Sigmoid colon (tissue), 3 donors: ENCODE data around the gene PSMD7.

ENCODE experiments used
- POLR2A ChIP-seq, 2 donors: fragments of 450-650 bp; IDR thresholded peaks; one replicate each; pipeline ENCODE4 v1.6.1; 2016; ENCODE audit warnings: antibody characterized with exemption in 2 of 2, mild to moderate bottlenecking in 2 of 2, moderate library complexity in 2 of 2
- TF ChIP-seq, protein P1 (sequence below), 4 experiments: fragments of 450-650 bp in 3 of 4; fragments of 200-600 bp in 1 of 4; IDR thresholded peaks; one replicate each; pipeline ENCODE4 v1.5.1; 2016 to 2019; ENCODE audit warnings: antibody characterized with exemption in 4 of 4, mild to moderate bottlenecking in 3 of 4, moderate library complexity in 2 of 4

DNA sequence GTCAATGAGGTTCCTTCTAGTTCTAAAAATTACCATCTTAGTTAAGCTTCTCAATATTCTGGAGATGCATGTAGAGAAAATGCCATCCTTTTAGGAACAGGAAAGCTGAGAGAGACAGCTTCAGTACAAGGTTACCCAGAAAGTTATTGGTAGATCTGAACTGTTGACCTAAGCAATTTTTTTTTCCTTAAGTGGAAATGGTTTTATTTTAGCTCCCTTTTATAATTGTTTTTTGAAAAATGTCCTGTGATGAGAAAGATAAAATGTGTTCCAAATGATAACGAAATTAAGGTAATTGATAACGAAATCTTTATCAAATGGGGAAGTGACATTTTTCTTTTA lies 8.2 kb downstream of the PSMD7 start:
- no peak for TF ChIP-seq POLR2A (IDR thresholded peaks at IDR 0.05)
- TF ChIP-seq, protein P1, sequence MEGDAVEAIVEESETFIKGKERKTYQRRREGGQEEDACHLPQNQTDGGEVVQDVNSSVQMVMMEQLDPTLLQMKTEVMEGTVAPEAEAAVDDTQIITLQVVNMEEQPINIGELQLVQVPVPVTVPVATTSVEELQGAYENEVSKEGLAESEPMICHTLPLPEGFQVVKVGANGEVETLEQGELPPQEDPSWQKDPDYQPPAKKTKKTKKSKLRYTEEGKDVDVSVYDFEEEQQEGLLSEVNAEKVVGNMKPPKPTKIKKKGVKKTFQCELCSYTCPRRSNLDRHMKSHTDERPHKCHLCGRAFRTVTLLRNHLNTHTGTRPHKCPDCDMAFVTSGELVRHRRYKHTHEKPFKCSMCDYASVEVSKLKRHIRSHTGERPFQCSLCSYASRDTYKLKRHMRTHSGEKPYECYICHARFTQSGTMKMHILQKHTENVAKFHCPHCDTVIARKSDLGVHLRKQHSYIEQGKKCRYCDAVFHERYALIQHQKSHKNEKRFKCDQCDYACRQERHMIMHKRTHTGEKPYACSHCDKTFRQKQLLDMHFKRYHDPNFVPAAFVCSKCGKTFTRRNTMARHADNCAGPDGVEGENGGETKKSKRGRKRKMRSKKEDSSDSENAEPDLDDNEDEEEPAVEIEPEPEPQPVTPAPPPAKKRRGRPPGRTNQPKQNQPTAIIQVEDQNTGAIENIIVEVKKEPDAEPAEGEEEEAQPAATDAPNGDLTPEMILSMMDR (IDR thresholded peaks at IDR 0.05), result no peak
